ENCODE results near the gene SLC35E3. TPM values are rescaled to one million over a fixed set of nuclear protein-coding genes. Genes with fewer than 3 reads are reported as not detected.
A peak's percentile ranks its signal among the peaks of the same experiment; 100 is the strongest.

The SLC35E3 gene
- total and polyA plus RNA-seq, 2 experiments from 2014 or later, result 1.9 to 16.2 TPM

DNA sequence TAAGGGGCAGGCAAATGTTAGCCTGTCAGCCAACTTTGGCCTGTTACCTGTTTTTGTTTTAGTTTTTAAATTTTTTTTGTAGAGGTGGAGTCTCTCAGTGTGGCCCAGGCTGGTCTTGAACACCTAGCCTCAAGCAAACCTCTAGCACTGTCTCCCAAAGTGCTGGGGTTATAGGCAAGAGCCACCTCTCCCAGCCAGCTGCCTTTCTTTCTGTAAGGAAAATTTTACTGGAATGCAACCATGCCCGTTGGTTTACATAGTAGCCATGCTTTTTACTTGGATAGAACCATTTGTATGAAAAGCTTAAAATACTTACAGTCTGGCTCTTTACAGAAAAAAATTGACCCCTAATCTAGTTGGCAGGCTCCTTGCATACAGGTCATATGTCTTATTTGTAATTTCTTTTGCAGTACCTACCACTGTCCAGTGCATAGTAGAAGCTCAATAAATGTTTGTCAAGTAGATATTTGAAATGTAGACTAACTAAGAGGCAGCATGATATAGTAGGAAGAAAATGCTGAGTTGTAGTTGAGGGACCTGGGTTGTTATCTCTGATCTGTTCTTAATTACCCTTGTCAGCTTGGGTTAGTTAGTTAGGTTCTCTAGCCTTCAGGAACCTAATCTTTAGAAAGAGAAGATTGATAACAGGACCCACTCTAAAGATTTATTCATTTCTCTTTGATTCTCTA lies 66.7 kb downstream of the SLC35E3 start:
- H3K9me3 ChIP-seq (ENCODE audit: low read depth), result no peaks in the 10 kb centered on the region
- DNase-seq, result no peak
- 100% methylated on average over 1 of the region's 1 CpG for WGBS, 2 experiments (ENCODE audit: low coverage in 1 of 2, low lambda C conversion rate in 2 of 2, missing lambda C conversion rate in 2 of 2)
- peaks cover 19% of the 10 kb centered on the region; the same call in 1 of the 2 replicates for H4K20me1 ChIP-seq (ENCODE audit: insufficient read depth)
- no peak overlapping the region for H2AFZ ChIP-seq
- H3F3A ChIP-seq (ENCODE audit: insufficient read depth), result peaks cover 64% of the 10 kb centered on the region
- peaks cover 79% of the 10 kb centered on the region for H3K36me3 ChIP-seq (ENCODE audit: low read depth)
- no peak overlapping the region for H3K9ac ChIP-seq
- H3K4me1 ChIP-seq (ENCODE audit: insufficient read depth), result peaks cover 38% of the 10 kb centered on the region
- in situ Hi-C loops (cut with MboI), result no loop called here
- H3K9me2 ChIP-seq (ENCODE audit: insufficient read depth), result no peaks in the 10 kb centered on the region
- peak overlapping the region; percentile 54 for H3K4me3 ChIP-seq
- H3K4me2 ChIP-seq (ENCODE audit: unreplicated experiment), result peak overlapping the region; percentile 69
- H3K79me2 ChIP-seq (ENCODE audit: insufficient read depth), result peaks cover 92% of the 10 kb centered on the region
- TF ChIP-seq EZH2 (IDR thresholded peaks at IDR 0.05; ENCODE audit: insufficient read depth, poor library complexity, severe bottlenecking), result no peak
- no peak for TF ChIP-seq EZH2phosphoT487 (IDR thresholded peaks at IDR 0.05; ENCODE audit: insufficient read depth, low read depth)
- H3K27me3 ChIP-seq (replicated peaks; ENCODE audit: insufficient read depth), result no peaks in the 10 kb centered on the region
- no peak overlapping the region for H3K27ac ChIP-seq

DNA sequence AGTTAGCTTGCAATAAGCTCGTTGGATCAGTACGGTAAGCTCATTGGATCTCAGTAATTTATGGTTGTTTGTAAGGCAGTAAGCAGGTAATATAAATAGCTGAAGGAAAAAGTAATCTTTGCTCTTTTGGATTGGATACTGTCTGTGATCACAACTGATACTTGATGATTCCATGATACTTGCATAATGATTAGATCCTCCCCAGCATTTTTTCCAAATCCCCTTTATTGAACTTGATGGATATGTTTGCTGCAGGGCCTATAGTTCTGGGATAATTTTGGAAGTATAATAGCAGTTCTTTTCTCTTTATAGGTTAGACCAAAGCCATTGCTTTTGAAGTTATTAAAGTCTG lies 67.2 kb downstream of the SLC35E3 start:
- 85 to 92% methylated on average over 2 of the region's 2 CpGs for WGBS, 2 experiments (ENCODE audit: low coverage in 1 of 2, low lambda C conversion rate in 2 of 2, missing lambda C conversion rate in 2 of 2)
- Histone ChIP-seq H3K27me3 (replicated peaks; ENCODE audit: insufficient read depth) (no peaks in the 10 kb centered on the region), H2AFZ (no peak overlapping the region), H3K9ac (no peak overlapping the region), H3F3A (ENCODE audit: insufficient read depth) (peaks cover 68% of the 10 kb centered on the region), H3K4me2 (ENCODE audit: unreplicated experiment) (peak overlapping the region; percentile 69), H3K79me2 (ENCODE audit: insufficient read depth) (peaks cover 96% of the 10 kb centered on the region), H3K27ac (no peak overlapping the region), H3K36me3 (ENCODE audit: low read depth) (peaks cover 84% of the 10 kb centered on the region), H3K9me3 (ENCODE audit: low read depth) (no peaks in the 10 kb centered on the region), H4K20me1 (ENCODE audit: insufficient read depth) (peaks cover 19% of the 10 kb centered on the region; the same call in 1 of the 2 replicates), H3K9me2 (ENCODE audit: insufficient read depth) (no peaks in the 10 kb centered on the region), H3K4me3 (peak overlapping the region; percentile 54), H3K4me1 (ENCODE audit: insufficient read depth) (peaks cover 38% of the 10 kb centered on the region)
- TF ChIP-seq EZH2 (IDR thresholded peaks at IDR 0.05; ENCODE audit: insufficient read depth, poor library complexity, severe bottlenecking) (no peak), EZH2phosphoT487 (IDR thresholded peaks at IDR 0.05; ENCODE audit: insufficient read depth, low read depth) (no peak)
- DNase-seq, result no peak
- in situ Hi-C loops (cut with MboI), result no loop called here

DNA sequence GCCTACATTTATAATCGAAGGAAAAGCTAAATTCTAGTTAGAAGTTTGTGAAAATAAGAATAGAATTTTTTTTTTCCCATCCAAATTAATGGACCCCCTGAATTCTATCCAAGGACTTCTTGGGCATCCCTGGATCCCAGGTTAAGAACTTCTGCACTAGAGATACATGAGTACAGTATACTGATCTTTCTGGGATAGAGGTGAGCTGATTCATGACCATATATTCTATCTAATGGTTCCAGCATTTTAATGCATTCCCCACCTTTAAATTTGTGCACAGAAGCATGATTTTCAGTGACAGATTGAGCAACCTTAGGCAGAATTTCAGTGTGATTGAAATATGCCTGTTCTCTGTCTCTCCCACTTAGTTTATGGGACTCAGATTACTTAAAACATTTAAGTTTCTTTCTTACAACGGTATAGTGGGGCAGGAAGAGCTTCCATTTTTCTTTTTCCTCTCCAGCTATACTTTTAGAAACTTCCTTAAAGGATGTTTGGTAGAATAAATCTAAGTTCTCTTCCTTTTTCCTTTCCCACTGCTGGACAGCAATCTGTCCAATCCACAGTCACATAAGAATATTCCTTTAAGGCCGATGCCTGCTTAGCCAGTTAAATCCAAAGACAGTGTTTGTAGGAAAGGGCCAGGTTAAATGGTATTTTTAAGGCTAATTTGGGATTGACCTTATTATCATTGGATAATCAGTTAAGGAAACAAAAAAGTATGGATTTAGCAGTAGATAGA lies 68.7 kb downstream of the SLC35E3 start:
- Histone ChIP-seq H3K36me3 (ENCODE audit: low read depth) (peaks cover 89% of the 10 kb centered on the region), H3K9ac (0 out of 2 replicates have a peak overlapping the region, but pooled peaks have one; percentile 20)
- 69 to 72% methylated on average over 3 of the region's 3 CpGs for WGBS, 2 experiments (ENCODE audit: low coverage in 1 of 2, low lambda C conversion rate in 2 of 2, missing lambda C conversion rate in 2 of 2)

DNA sequence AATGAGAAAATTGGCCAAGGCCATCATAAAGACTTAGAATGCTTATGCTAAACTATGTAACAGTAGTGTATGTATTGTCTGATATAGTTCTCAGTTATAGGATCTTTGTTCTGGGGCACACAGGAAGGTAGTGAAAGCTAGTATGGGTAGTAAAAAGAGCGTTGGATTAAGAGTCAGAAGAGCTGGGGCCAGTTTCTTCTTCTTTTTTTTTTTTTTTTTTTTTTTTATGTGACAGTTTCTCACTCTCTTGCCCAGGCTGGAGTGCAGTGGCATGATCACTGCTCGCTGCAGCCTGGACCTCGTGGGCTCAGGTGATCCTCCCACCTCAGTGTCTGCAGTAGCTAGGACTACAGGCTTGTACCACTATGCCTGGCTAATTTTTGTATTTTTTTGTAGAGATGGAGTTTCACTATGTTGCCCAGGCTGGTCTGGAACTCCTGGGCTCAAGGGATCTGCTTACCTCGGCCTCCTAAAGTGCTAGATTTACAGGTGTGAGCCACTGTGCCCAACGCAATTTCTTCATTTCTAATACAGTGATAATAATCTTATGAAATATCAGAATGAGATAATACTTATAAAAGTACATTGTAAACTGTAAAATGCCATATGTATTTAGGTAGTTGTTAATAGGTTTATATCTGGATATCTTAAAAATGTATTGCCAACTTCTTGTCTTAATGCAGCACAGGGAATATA lies 69.4 kb downstream of the SLC35E3 start:
- TF ChIP-seq EZH2 (IDR thresholded peaks at IDR 0.05; ENCODE audit: insufficient read depth, poor library complexity, severe bottlenecking), result no peak
- no peak for TF ChIP-seq EZH2phosphoT487 (IDR thresholded peaks at IDR 0.05; ENCODE audit: insufficient read depth, low read depth)
- no peaks in the 10 kb centered on the region for H3K27me3 ChIP-seq (replicated peaks; ENCODE audit: insufficient read depth)
- H3K9me2 ChIP-seq (ENCODE audit: insufficient read depth), result no peaks in the 10 kb centered on the region
- no peak overlapping the region for H3K4me3 ChIP-seq
- in situ Hi-C loops (cut with MboI), result no loop called here
- H3K27ac ChIP-seq, result no peak overlapping the region
- 77 to 81% methylated on average over 5 of the region's 5 CpGs for WGBS, 2 experiments (ENCODE audit: low coverage in 1 of 2, low lambda C conversion rate in 2 of 2, missing lambda C conversion rate in 2 of 2)
- no peaks in the 10 kb centered on the region for H3K9me3 ChIP-seq (ENCODE audit: low read depth)
- no peak overlapping the region for H3K9ac ChIP-seq
- DNase-seq, result no peak
- peaks cover 27% of the 10 kb centered on the region; the same call in 1 of the 2 replicates for H4K20me1 ChIP-seq (ENCODE audit: insufficient read depth)
- peaks cover 38% of the 10 kb centered on the region for H3K4me1 ChIP-seq (ENCODE audit: insufficient read depth)
- H3K4me2 ChIP-seq (ENCODE audit: unreplicated experiment), result no peak overlapping the region
- no peak overlapping the region for H2AFZ ChIP-seq
- peaks cover 99% of the 10 kb centered on the region for H3K79me2 ChIP-seq (ENCODE audit: insufficient read depth)
- peaks cover 70% of the 10 kb centered on the region for H3F3A ChIP-seq (ENCODE audit: insufficient read depth)
- H3K36me3 ChIP-seq (ENCODE audit: low read depth), result peaks cover 90% of the 10 kb centered on the region

More for the DNA sequence above, 68.7 kb downstream of the SLC35E3 start:
- H3K4me3 ChIP-seq, result no peak overlapping the region
- no peak overlapping the region for H3K27ac ChIP-seq
- H3K4me2 ChIP-seq (ENCODE audit: unreplicated experiment), result no peak overlapping the region
- no peak overlapping the region for H2AFZ ChIP-seq
- no peaks in the 10 kb centered on the region for H3K27me3 ChIP-seq (replicated peaks; ENCODE audit: insufficient read depth)
- no peaks in the 10 kb centered on the region for H3K9me3 ChIP-seq (ENCODE audit: low read depth)
- no peak for DNase-seq
- peaks cover 69% of the 10 kb centered on the region for H3F3A ChIP-seq (ENCODE audit: insufficient read depth)
- peaks cover 22% of the 10 kb centered on the region; the same call in 1 of the 2 replicates for H4K20me1 ChIP-seq (ENCODE audit: insufficient read depth)
- no peaks in the 10 kb centered on the region for H3K9me2 ChIP-seq (ENCODE audit: insufficient read depth)
- in situ Hi-C loops (cut with MboI), result no loop called here
- TF ChIP-seq EZH2phosphoT487 (IDR thresholded peaks at IDR 0.05; ENCODE audit: insufficient read depth, low read depth) (no peak), EZH2 (IDR thresholded peaks at IDR 0.05; ENCODE audit: insufficient read depth, poor library complexity, severe bottlenecking) (no peak)
- peaks cover 99% of the 10 kb centered on the region for H3K79me2 ChIP-seq (ENCODE audit: insufficient read depth)
- peaks cover 38% of the 10 kb centered on the region for H3K4me1 ChIP-seq (ENCODE audit: insufficient read depth)
